Activated CD8-positive, alpha-beta memory T cell treated with anti-CD3 and anti-CD28 coated beads, Interleukin-2, amount 10 ng/mL, durations not matched to agents 7 days and 5 days (primary cell): ENCODE results near the gene KCNIP3. TPM values are rescaled to one million over a fixed set of nuclear protein-coding genes. Genes with fewer than 3 reads are reported as not detected.
"Not testable (repeated sequence)": the region's sequence is repeated elsewhere in the genome, so short reads cannot be mapped to it uniquely, and the experiment has no call there.

Experiments
- ATAC-seq: fragments of 150-1000 bp; cut with Tn5 transposase; one replicate; pipeline ENCODE4 v1.10.0; 2021; ENCODE audit warnings: moderate library complexity
- CTCF ChIA-PET: fragments of 350-600 bp; sonication (Branson Sonifier 250); formaldehyde crosslinking; loops from one replicate; lab custom pipeline; 2021; ENCODE audit warnings: antibody characterized with exemption; lab: Charles Lee
- DNase-seq: peaks from one replicate; pipeline ENCODE4 v3.0.0-alpha.2; 2020
- H3K27ac Mint-ChIP-seq: one replicate; pipeline ENCODE4 v1.8.0; 2021; ENCODE audit warnings: mild to moderate bottlenecking, mixed read lengths
- H3K27me3 Mint-ChIP-seq: one replicate; pipeline ENCODE4 v1.8.0; 2021; ENCODE audit warnings: mixed read lengths
- H3K36me3 Mint-ChIP-seq: one replicate; pipeline ENCODE4 v1.8.0; 2021; ENCODE audit warnings: mild to moderate bottlenecking, mixed read lengths
- H3K4me1 Mint-ChIP-seq: one replicate; pipeline ENCODE4 v1.8.0; 2021; ENCODE audit warnings: mixed read lengths
- H3K4me3 Mint-ChIP-seq: one replicate; pipeline ENCODE4 v1.8.0; 2021; ENCODE audit warnings: mild to moderate bottlenecking, moderate library complexity, mixed read lengths
- H3K9me3 Mint-ChIP-seq: one replicate; pipeline ENCODE4 v1.8.0; 2022; ENCODE audit warnings: low read depth, mixed read lengths
- total RNA-seq, 2 experiments: library from RNA; stranded (reverse); gene quantifications; one replicate each; pipeline ENCODE4 v1.2.3, GENCODE V29; 2021

Gene KCNIP3
- total RNA-seq, 2 experiments from 2014 or later: not detected

- CTCF ChIA-PET: no interaction called here
These were observed 52.6 kb downstream of the KCNIP3 start for GRCh38 chr2:95349568-95350322.

DNA sequence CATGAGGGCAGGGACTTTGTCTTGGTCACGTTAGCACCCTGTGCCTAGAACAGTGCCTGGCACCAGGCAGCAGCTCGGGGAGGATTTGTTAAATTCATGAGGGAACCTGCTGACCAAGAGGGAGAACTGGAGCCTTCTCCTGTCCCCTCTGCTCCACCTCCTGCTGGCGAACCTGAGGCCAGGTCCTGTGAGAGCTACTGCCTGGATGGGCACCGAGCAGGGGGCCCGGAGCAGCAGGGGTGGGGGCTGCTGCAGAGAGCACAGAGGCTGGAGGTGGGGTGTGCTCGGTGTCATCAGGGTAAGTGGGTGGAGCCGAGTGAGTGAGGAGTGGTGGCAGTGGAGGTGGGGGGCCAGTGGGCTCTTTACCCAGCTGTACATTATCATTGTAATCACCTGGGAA, 53.2 kb downstream of the KCNIP3 start:
- peaks cover 20% of the 10 kb centered on the region for H3K27me3 Mint-ChIP-seq
- CTCF ChIA-PET: no interaction called here
- H3K4me1 Mint-ChIP-seq: peaks cover 3% of the 10 kb centered on the region
- no peak overlapping the region for H3K27ac Mint-ChIP-seq
- no peak overlapping the region for H3K4me3 Mint-ChIP-seq
- DNase-seq: no peak
- ATAC-seq: no peak
- H3K9me3 Mint-ChIP-seq: no peaks in the 10 kb centered on the region
- H3K36me3 Mint-ChIP-seq: no peaks in the 10 kb centered on the region

More at GRCh38 chr2:95349568-95350322, 52.6 kb downstream of the KCNIP3 start:
- Mint-ChIP-seq H3K27me3 (peaks cover 26% of the 10 kb centered on the region), H3K4me1 (peaks cover 3% of the 10 kb centered on the region), H3K4me3 (no peak overlapping the region), H3K27ac (no peak overlapping the region), H3K9me3 (no peaks in the 10 kb centered on the region), H3K36me3 (no peaks in the 10 kb centered on the region)
- DNase-seq (no peak), ATAC-seq (no peak)

DNA sequence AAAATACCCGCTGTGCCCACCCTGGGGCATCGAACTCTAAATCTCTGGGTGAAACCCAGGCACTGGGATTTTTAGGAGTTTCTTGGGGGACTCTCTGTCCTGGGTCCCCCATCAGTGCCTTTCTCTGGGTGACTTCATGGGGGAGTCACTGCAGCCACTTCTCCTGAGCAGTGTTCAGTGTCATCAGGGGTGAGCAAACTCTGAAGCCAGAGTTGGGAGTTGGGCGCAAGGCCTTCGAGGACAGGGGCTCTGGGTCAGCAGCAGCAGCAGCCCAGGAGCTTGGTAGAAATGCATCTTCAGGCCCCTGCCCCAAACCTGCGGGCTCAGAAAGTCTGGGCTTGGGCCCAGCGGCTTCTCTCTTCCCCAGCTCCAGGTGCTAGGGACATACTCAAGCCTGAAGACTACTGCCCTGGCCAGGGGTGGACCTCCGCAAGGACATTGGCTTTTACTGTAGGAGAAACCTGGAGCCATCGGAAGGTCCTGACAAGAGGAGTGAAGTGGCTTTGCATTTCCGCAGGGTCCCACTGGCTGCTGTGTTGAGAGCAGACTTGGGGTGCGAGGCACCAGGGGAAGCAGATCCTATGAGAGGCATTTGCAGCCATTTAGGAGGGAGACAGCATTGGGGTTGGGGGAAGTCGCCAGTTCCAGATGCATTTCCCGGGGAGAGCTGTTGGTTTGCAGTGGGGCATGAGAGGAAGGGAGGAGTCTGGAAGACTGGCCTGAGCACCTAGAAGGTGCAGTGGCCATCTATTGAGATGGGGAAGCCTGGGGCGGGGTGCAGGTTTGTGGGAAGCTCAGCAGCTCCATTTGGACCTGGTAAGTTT, 53.8 kb downstream of the KCNIP3 start:
- Mint-ChIP-seq H3K27me3 (peaks cover 16% of the 10 kb centered on the region), H3K4me3 (no peak overlapping the region), H3K27ac (no peak overlapping the region), H3K4me1 (no peaks in the 10 kb centered on the region), H3K9me3 (no peaks in the 10 kb centered on the region), H3K36me3 (no peaks in the 10 kb centered on the region)
- CTCF ChIA-PET: no interaction called here
- no peak for DNase-seq
- ATAC-seq: no peak

- Mint-ChIP-seq H3K9me3 (no peaks in the 10 kb centered on the region), H3K4me1 (no peaks in the 10 kb centered on the region), H3K36me3 (no peaks in the 10 kb centered on the region), H3K4me3 (no peak overlapping the region), H3K27me3 (peaks cover 18% of the 10 kb centered on the region), H3K27ac (no peak overlapping the region)
- DNase-seq: no peak
- CTCF ChIA-PET: no interaction called here
- no peak for ATAC-seq
These were observed 54.4 kb downstream of the KCNIP3 start for GRCh38 chr2:95351598-95351915.

- ATAC-seq: no peak
- CTCF ChIA-PET: no interaction called here
- Mint-ChIP-seq H3K4me3 (no peak overlapping the region), H3K36me3 (no peaks in the 10 kb centered on the region), H3K9me3 (no peaks in the 10 kb centered on the region), H3K27me3 (peaks cover 15% of the 10 kb centered on the region), H3K27ac (no peak overlapping the region), H3K4me1 (no peaks in the 10 kb centered on the region)
- no peak for DNase-seq
These were observed 55.3 kb downstream of the KCNIP3 start for GRCh38 chr2:95352310-95353054.

GRCh38 chr2:95353055-95353575, 56.0 kb downstream of the KCNIP3 start:
- ATAC-seq (no peak), DNase-seq (no peak)
- no peaks in the 10 kb centered on the region for H3K36me3 Mint-ChIP-seq
- H3K9me3 Mint-ChIP-seq: no peaks in the 10 kb centered on the region
- H3K27ac Mint-ChIP-seq: no peak overlapping the region
- no peak overlapping the region for H3K4me3 Mint-ChIP-seq
- CTCF ChIA-PET: no interaction called here
- H3K27me3 Mint-ChIP-seq: peaks cover 8% of the 10 kb centered on the region
- no peaks in the 10 kb centered on the region for H3K4me1 Mint-ChIP-seq

- Mint-ChIP-seq H3K4me3 (no peak overlapping the region), H3K4me1 (no peaks in the 10 kb centered on the region), H3K27me3 (peaks cover 5% of the 10 kb centered on the region), H3K36me3 (no peaks in the 10 kb centered on the region), H3K9me3 (no peaks in the 10 kb centered on the region), H3K27ac (no peak overlapping the region)
- DNase-seq: no peak
- ATAC-seq: peak; percentile 16
- CTCF ChIA-PET: no interaction called here
These were observed 56.7 kb downstream of the KCNIP3 start for GRCh38 chr2:95353613-95354468.

DNA sequence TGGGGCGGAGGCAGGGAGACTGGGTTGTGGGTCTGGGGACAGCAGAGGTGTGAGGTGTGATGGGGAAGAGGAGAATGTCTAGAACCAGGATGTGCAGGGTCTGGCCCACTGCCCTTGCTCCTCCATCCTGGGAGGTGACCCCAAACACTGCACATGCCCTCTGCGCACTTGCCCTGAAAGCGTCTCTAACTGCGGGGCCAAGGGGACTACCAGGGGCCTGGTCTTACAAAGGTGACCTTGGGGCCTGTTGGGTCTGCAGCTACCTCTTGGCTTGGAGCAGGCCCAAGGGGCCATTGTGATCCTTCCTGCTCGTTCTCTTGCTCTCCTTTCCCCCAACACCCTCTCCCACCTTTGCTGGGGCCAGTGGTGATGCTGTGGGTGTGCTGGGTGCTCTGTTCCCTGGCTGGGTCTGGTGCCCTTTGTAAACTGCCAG, 57.3 kb downstream of the KCNIP3 start:
- Mint-ChIP-seq H3K4me1 (no peaks in the 10 kb centered on the region), H3K4me3 (no peak overlapping the region), H3K27ac (no peak overlapping the region), H3K36me3 (no peaks in the 10 kb centered on the region), H3K9me3 (no peaks in the 10 kb centered on the region), H3K27me3 (peaks cover 5% of the 10 kb centered on the region)
- no peak for ATAC-seq
- CTCF ChIA-PET: no interaction called here
- no peak for DNase-seq

GRCh38 chr2:95354925-95355324, 57.8 kb downstream of the KCNIP3 start:
- Mint-ChIP-seq H3K9me3 (no peaks in the 10 kb centered on the region), H3K36me3 (no peaks in the 10 kb centered on the region), H3K27me3 (peaks cover 5% of the 10 kb centered on the region), H3K4me3 (no peak overlapping the region), H3K27ac (no peak overlapping the region), H3K4me1 (no peaks in the 10 kb centered on the region)
- ATAC-seq: no peak
- DNase-seq: no peak
- CTCF ChIA-PET: no interaction called here

DNA sequence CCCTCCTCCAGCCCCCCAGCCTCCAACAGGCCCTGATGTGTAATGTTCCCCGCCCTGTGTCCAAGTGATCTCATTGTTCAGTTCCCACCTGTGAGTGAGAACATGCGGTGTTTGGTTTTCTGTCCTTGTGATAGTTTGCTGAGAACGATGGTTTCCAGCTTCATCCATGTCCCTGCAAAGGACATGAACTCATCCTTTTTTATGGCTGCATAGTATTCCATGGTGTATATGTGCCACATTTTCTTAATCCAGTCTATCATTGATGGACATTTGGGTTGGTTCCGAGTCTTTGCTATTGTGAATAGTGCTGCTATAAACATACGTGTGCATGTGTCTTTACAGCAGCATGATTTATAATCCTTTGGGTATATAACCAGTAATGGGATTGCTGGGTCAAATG, 58.3 kb downstream of the KCNIP3 start:
- H3K4me1 Mint-ChIP-seq, H3K9me3 Mint-ChIP-seq, H3K4me3 Mint-ChIP-seq, CTCF ChIA-PET, DNase-seq, ATAC-seq, H3K36me3 Mint-ChIP-seq, H3K27ac Mint-ChIP-seq, H3K27me3 Mint-ChIP-seq: not testable (repeated sequence)

DNA sequence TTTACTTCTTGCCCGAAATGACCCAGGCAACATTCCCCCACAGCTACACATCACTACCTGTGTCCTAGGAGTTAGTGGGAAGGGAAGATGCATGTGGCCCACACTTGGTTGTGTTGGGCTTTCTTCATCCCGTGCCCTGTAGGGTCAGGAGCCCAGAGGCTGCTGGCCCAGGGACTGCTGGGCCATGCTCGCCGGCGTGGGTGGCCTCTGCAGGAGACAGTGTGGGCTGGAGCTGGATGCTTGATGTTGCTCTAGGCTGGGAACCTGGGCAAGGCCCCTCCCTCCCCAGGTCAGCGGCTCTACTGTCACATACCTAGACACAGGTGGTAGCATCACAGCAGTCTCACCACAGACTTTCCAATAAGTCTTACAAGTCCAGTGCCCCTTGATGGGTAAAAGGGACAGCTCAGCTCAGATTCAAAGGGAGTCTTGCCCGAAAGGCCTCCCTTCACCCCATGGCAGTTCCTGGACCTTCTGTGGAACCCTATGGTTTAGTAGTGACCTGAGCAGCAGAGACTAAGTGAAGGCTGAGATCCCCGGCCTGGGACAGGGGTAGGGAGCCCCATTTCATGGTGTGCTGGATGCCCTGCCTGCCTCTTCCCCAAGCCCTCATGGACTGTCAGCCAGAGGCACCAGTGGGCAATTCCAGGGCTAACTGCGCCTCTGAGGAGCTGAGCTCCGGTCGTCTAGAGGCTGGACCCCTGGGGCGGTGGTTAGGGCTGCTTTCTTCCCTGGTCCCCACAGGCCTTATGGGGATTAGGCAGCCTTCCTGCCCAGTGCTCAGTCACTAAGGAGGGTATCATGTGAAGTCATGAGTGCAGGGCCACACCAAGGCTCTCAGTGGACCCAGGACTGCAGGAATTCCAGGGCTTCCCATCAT, 59.9 kb downstream of the KCNIP3 start:
- Mint-ChIP-seq H3K4me3 (no peak overlapping the region), H3K4me1 (no peaks in the 10 kb centered on the region), H3K9me3 (no peaks in the 10 kb centered on the region), H3K36me3 (no peaks in the 10 kb centered on the region), H3K27ac (no peak overlapping the region), H3K27me3 (peaks cover 5% of the 10 kb centered on the region)
- DNase-seq: no peak
- CTCF ChIA-PET: interaction anchor here (0.8 kb wide), 1 partner anchor 12 kb away, joined by 5 read pairs; no protein-coding TSS in a partner anchor
- ATAC-seq: no peak

- ATAC-seq: no peak
- Mint-ChIP-seq H3K9me3 (no peaks in the 10 kb centered on the region), H3K27ac (no peak overlapping the region), H3K36me3 (no peaks in the 10 kb centered on the region), H3K4me3 (no peak overlapping the region), H3K4me1 (no peaks in the 10 kb centered on the region), H3K27me3 (peaks cover 5% of the 10 kb centered on the region)
- no peak for DNase-seq
- CTCF ChIA-PET: interaction anchor here (0.8 kb wide), 1 partner anchor 12 kb away, joined by 5 read pairs; no protein-coding TSS in a partner anchor
These were observed 60.7 kb downstream of the KCNIP3 start for GRCh38 chr2:95357717-95358280.
